IPS-15b (cell line): ENCODE measurements around the gene MRC1.

ENCODE experiments used
- H3K27me3 ChIP-seq: one replicate; pipeline ENCODE4 v1.6.1; 2013; ENCODE audit warnings: low read length; ENCODE audit not compliant: control insufficient read depth, insufficient read depth
- H3K36me3 ChIP-seq: one replicate; pipeline ENCODE4 v1.6.1; 2013; ENCODE audit warnings: low read length; ENCODE audit not compliant: control insufficient read depth, insufficient read depth
- H3K4me1 ChIP-seq: one replicate; pipeline ENCODE4 v1.6.1; 2013; ENCODE audit warnings: mild to moderate bottlenecking, low read length; ENCODE audit not compliant: control insufficient read depth, insufficient read depth
- H3K4me3 ChIP-seq: one replicate; pipeline ENCODE4 v1.5.1; 2013; ENCODE audit warnings: low read depth, low read length
- H3K9ac ChIP-seq: one replicate; pipeline ENCODE4 v1.6.1; 2013; ENCODE audit warnings: low read depth, mild to moderate bottlenecking, low read length
- H3K9me3 ChIP-seq: one replicate; pipeline ENCODE4 v1.6.1; 2013; ENCODE audit warnings: mild to moderate bottlenecking, low read length; ENCODE audit not compliant: control insufficient read depth, insufficient read depth

MRC1 gene

GRCh38 chr10:17831341-17831740 is 22.2 kb downstream of the MRC1 start:
- Histone ChIP-seq H3K9me3 (no peaks in the 10 kb centered on the region), H3K4me1 (peaks cover 3% of the 10 kb centered on the region), H3K27me3 (no peaks in the 10 kb centered on the region), H3K9ac (no peak overlapping the region), H3K4me3 (no peak overlapping the region), H3K36me3 (no peaks in the 10 kb centered on the region)

GRCh38 chr10:17831896-17832295 is 22.7 kb downstream of the MRC1 start:
- Histone ChIP-seq H3K9ac (no peak overlapping the region), H3K36me3 (no peaks in the 10 kb centered on the region), H3K4me1 (peaks cover 3% of the 10 kb centered on the region), H3K27me3 (no peaks in the 10 kb centered on the region), H3K9me3 (no peaks in the 10 kb centered on the region), H3K4me3 (no peak overlapping the region)

GRCh38 chr10:17833656-17834055 is 24.5 kb downstream of the MRC1 start:
- Histone ChIP-seq H3K36me3 (no peaks in the 10 kb centered on the region), H3K4me3 (no peak overlapping the region), H3K4me1 (peaks cover 3% of the 10 kb centered on the region), H3K9me3 (no peaks in the 10 kb centered on the region), H3K9ac (no peak overlapping the region), H3K27me3 (no peaks in the 10 kb centered on the region)

GRCh38 chr10:17835688-17836087 is 26.5 kb downstream of the MRC1 start:
- Histone ChIP-seq H3K27me3 (no peaks in the 10 kb centered on the region), H3K36me3 (no peaks in the 10 kb centered on the region), H3K9ac (no peak overlapping the region), H3K4me3 (no peak overlapping the region), H3K4me1 (peaks cover 3% of the 10 kb centered on the region), H3K9me3 (no peaks in the 10 kb centered on the region)

- Histone ChIP-seq H3K9me3 (no peaks in the 10 kb centered on the region), H3K4me3 (no peak overlapping the region), H3K9ac (no peak overlapping the region), H3K36me3 (no peaks in the 10 kb centered on the region), H3K27me3 (no peaks in the 10 kb centered on the region), H3K4me1 (peaks cover 3% of the 10 kb centered on the region)
Observed at GRCh38 chr10:17836942-17837341, 27.8 kb downstream of the MRC1 start.

GRCh38 chr10:17838080-17838648 is 29.0 kb downstream of the MRC1 start:
- Histone ChIP-seq H3K4me1 (peaks cover 3% of the 10 kb centered on the region), H3K27me3 (no peaks in the 10 kb centered on the region), H3K36me3 (no peaks in the 10 kb centered on the region), H3K9ac (no peak overlapping the region), H3K4me3 (no peak overlapping the region), H3K9me3 (no peaks in the 10 kb centered on the region)

DNA sequence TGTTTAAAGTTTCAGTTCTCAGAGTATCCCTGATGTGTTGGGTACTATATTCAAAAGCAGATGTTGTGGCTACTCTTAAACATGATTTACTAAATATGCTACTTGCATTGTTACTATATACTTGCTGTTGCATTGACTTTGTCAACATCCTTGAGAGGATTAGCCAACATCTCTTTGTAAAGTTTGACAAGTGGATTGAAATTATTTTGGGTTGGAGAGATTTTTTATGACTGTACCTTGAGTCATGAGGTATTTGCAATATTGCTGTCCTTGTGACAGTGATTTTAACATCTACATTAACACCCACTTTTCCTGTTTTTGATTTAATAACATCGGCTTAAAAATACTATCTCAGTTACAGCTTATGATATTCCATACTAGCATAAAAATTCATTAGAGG is 31.9 kb downstream of the MRC1 start:
- Histone ChIP-seq H3K4me3 (no peak overlapping the region), H3K36me3 (no peaks in the 10 kb centered on the region), H3K4me1 (no peaks in the 10 kb centered on the region)

DNA sequence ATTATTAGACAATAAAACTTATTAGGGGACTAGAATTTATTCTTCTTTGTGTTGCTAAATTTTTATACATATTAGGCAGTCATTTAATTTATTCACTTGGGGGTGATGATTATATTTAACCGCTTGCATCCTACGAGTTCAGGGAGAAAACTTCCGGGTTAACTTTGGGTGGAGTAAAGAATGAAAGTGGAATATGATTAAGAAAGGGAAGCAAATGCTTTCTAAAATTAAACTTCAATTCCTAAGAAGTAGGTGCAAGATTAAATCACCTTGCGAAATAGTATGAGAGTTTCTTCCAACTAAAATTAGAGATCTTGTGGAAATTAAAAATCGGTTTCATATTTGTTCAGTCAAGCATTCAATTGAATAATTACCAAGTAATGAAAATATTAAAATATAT is 33.5 kb downstream of the MRC1 start:
- Histone ChIP-seq H3K4me3 (no peak overlapping the region), H3K9ac (no peak overlapping the region), H3K4me1 (no peaks in the 10 kb centered on the region), H3K9me3 (no peaks in the 10 kb centered on the region), H3K27me3 (no peaks in the 10 kb centered on the region), H3K36me3 (no peaks in the 10 kb centered on the region)

More for the DNA sequence above, 31.9 kb downstream of the MRC1 start:
- H3K27me3 ChIP-seq: no peaks in the 10 kb centered on the region
- H3K9ac ChIP-seq: no peak overlapping the region
- no peaks in the 10 kb centered on the region for H3K9me3 ChIP-seq

DNA sequence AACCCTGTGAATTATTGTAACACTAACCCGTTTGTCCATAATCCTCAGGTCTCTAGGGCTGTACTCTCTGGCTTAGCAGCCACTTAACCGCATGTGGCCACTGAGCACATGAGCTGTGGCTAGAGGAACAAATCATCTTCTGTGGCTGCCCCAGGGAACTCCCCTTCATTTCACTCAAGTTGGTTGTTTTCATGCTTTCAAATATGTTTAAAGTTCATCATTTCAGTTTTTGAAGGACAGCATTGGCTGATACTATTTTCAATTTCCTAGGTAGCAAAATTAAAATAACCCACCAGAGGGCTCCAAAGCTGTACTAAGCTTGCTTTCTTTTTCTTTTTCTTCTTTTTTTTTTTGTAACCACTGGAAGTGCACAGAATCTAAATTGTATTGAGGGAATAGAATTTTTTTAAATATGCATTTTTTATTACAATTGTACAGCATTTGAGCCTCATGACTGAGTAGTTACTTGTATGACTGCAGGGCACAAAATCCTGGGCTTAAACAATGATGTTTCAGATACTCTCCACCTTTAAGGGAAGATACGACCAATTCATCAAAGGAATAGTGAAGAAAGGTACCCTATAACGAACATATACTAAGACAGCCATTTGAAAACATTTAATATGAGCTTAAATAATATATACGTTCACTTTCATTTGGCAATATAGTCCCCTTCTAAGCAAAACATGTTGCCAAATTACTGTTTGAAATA is 38.6 kb downstream of the MRC1 start:
- no peaks in the 10 kb centered on the region for H3K36me3 ChIP-seq
- no peaks in the 10 kb centered on the region for H3K27me3 ChIP-seq
- H3K9ac ChIP-seq: no peak overlapping the region
- no peaks in the 10 kb centered on the region for H3K4me1 ChIP-seq
- H3K9me3 ChIP-seq: no peaks in the 10 kb centered on the region
- no peak overlapping the region for H3K4me3 ChIP-seq

DNA sequence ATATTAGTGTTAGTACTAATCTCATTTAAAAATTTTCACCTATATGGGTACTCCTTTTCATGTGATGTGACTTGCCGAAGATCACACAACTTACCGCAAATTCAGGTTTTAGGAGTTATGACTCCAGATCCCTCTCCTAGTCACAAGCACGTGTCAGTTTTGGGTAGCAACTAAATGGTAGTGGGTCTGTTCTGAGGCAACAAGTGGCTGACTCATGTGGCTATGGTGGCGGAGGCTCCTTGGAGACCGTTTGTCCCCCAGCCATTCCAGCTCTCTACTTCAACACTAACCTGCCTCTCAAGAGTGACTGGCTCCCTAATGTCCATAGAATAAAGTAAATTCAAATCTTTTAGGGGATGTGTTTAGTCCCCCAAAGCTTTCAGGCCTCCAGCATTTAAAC is 39.5 kb downstream of the MRC1 start:
- no peaks in the 10 kb centered on the region for H3K9me3 ChIP-seq
- no peak overlapping the region for H3K9ac ChIP-seq
- H3K4me3 ChIP-seq: no peak overlapping the region
- H3K4me1 ChIP-seq: no peaks in the 10 kb centered on the region
- H3K36me3 ChIP-seq: no peaks in the 10 kb centered on the region
- no peaks in the 10 kb centered on the region for H3K27me3 ChIP-seq

DNA sequence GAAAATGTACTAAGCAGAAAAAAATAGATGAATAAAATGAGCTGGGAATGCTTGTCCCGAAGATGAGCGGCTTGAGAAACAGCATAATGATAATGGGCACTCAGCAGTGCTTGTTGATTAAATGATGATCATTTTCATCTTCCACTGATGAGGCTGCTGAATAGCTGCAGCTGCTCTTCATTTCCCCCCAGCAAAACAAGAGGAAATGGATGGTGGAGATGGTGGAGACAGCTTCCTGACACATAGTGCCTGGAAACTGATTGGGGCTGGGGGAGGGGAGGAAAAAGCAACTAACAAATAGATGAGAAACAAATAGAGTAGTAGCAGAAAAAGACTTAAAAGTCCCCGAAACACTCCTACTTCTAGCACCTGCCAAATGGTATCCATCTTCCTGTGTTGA is 41.4 kb downstream of the MRC1 start:
- no peaks in the 10 kb centered on the region for H3K9me3 ChIP-seq
- H3K36me3 ChIP-seq: no peaks in the 10 kb centered on the region
- H3K9ac ChIP-seq: no peak overlapping the region
- no peaks in the 10 kb centered on the region for H3K27me3 ChIP-seq
- no peak overlapping the region for H3K4me3 ChIP-seq
- no peaks in the 10 kb centered on the region for H3K4me1 ChIP-seq

- H3K4me3 ChIP-seq: no peak overlapping the region
- H3K27me3 ChIP-seq: no peaks in the 10 kb centered on the region
- H3K36me3 ChIP-seq: no peaks in the 10 kb centered on the region
- H3K9me3 ChIP-seq: no peaks in the 10 kb centered on the region
- H3K4me1 ChIP-seq: no peaks in the 10 kb centered on the region
- no peak overlapping the region for H3K9ac ChIP-seq
Observed at GRCh38 chr10:17851611-17852010, 42.5 kb downstream of the MRC1 start.
